ENCODE measurements around the gene OCA2. TPM values are rescaled to one million over a fixed set of nuclear protein-coding genes. Genes with fewer than 3 reads are reported as not detected.

Gene OCA2
- total RNA-seq, 1 donor: not detected

DNA sequence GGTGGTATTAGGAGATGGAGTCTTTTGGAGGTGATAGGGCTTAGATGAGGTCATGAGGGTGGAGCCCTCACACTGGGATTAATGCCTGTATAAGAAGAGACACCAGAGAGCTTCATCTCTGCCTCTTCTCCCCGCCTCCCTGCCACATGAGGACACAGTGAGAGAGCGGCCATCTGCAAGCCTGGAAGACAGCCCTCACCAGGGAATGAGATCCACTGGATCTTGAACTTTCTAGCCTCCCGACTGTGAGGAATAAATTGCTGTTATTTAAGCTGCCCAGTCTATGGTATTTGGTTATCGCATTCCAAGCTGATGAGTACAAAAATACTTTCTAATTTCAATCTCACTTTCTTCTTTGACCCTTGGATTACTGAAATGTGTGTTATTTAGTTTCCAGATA lies 121.4 kb downstream of the OCA2 start:
- H3K4me3 ChIP-seq (ENCODE audit: low read depth, low read length): no peak overlapping the region
- TF ChIP-seq, protein P1, sequence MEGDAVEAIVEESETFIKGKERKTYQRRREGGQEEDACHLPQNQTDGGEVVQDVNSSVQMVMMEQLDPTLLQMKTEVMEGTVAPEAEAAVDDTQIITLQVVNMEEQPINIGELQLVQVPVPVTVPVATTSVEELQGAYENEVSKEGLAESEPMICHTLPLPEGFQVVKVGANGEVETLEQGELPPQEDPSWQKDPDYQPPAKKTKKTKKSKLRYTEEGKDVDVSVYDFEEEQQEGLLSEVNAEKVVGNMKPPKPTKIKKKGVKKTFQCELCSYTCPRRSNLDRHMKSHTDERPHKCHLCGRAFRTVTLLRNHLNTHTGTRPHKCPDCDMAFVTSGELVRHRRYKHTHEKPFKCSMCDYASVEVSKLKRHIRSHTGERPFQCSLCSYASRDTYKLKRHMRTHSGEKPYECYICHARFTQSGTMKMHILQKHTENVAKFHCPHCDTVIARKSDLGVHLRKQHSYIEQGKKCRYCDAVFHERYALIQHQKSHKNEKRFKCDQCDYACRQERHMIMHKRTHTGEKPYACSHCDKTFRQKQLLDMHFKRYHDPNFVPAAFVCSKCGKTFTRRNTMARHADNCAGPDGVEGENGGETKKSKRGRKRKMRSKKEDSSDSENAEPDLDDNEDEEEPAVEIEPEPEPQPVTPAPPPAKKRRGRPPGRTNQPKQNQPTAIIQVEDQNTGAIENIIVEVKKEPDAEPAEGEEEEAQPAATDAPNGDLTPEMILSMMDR (IDR thresholded peaks at IDR 0.05; ENCODE audit: insufficient read depth, low read length): no peak
- DNase-seq (ENCODE audit: low read depth): no peak

GRCh38 chr15:27973886-27974285 lies 125.2 kb downstream of the OCA2 start:
- DNase-seq (ENCODE audit: low read depth): no peak
- TF ChIP-seq, protein P1 (IDR thresholded peaks at IDR 0.05; ENCODE audit: insufficient read depth, low read length): no peak
- no peak overlapping the region for H3K4me3 ChIP-seq (ENCODE audit: low read depth, low read length)

DNA sequence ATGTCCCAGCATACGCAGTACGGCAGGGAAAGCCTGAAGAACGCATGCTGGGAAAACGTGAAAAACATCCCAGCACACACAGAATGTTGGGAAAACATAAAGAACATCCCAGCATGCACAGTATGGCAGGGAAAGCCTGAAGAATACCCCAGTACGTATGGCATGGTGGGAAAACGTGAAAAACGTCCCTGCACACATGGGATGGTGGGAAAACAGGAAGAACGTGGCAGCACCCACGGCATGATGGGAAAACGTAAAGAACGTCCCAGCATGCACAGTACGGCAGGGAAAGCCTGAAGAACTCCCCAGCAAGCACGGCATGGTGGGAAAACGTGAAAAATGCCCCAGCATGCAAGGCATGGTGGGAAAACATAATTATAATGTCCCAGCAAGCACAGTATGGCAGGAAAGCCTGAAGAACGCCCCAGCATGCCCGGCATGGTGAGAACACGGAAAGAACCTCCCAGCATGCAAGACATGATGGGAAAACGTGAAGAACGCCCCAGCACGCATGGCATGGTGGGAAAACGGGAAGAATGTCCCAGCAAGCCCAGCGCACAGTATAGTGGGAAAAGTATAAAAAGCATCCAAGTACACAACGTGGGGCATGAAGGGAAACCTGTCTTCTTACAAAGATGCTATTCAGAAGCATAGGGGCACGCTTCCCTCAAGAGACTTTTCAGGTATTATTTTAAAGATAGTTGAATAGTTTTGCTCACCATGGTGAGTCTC lies 128.3 kb downstream of the OCA2 start:
- no peak overlapping the region for H3K4me3 ChIP-seq (ENCODE audit: low read depth, low read length)
- DNase-seq (ENCODE audit: low read depth): no peak
- TF ChIP-seq, protein P1 (IDR thresholded peaks at IDR 0.05; ENCODE audit: insufficient read depth, low read length): no peak

GRCh38 chr15:27967541-27967940 lies 131.6 kb downstream of the OCA2 start:
- no peak for DNase-seq (ENCODE audit: low read depth)
- TF ChIP-seq, protein P1 (IDR thresholded peaks at IDR 0.05; ENCODE audit: insufficient read depth, low read length): no peak
- no peak overlapping the region for H3K4me3 ChIP-seq (ENCODE audit: low read depth, low read length)

- H3K4me3 ChIP-seq (ENCODE audit: low read depth, low read length): no peak overlapping the region
- no peak for DNase-seq (ENCODE audit: low read depth)
- TF ChIP-seq, protein P1 (IDR thresholded peaks at IDR 0.05; ENCODE audit: insufficient read depth, low read length): no peak
Measured at GRCh38 chr15:27965546-27965945, 133.6 kb downstream of the OCA2 start.

GRCh38 chr15:27961801-27962200 lies 137.3 kb downstream of the OCA2 start:
- no peak overlapping the region for H3K4me3 ChIP-seq (ENCODE audit: low read depth, low read length)
- TF ChIP-seq, protein P1 (IDR thresholded peaks at IDR 0.05; ENCODE audit: insufficient read depth, low read length): no peak
- DNase-seq (ENCODE audit: low read depth): no peak
